GM18909 (cell line): ENCODE data around the gene SLC2A13.
"Not testable (repeated sequence)": the region's sequence is repeated elsewhere in the genome, so short reads cannot be mapped to it uniquely, and the experiment has no call there.

Source experiments
- ATAC-seq: cut with Tn5 transposase; IDR thresholded peaks from one replicate; pipeline ENCODE4 v1.9.1; 2021; ENCODE audit warnings: mild to moderate bottlenecking; ENCODE audit not compliant: unreplicated experiment, poor library complexity

Gene SLC2A13

DNA sequence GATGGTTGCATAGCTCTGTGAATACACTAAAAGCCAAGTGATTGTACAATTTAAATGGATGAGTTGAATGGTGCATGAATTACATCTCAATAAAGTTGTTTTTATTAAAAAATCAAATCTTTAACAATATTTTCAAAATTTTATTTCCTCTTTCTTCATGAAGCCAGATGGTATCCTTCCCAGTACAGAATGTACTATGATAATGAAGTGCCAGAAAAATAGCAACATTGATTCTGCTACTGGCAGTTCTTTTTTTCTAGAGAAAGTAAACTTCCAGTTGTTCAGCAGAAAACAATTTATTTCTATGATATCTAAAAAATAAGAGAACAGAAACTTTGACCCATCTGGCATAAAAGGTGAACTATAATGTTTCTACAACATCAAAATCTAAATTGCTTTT is 61.5 kb downstream of the SLC2A13 start:
- ATAC-seq = no peak

DNA sequence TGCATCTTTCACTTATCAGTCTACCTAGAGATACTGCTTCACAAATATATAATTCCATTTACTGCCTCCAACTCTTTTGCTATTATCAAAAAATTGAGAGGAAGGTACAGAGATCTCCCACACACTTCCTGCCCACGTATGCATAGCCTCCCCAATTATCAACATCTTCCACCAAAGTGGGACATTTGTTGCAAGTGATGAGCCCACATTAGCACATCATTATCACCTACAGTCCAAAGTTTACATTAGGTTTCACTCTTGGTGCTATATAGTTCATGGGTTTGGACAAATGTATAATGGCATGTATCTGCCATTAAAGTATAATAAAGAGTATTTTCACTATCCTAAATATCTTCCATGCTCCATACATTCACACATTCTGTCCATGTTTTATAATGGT is 66.3 kb downstream of the SLC2A13 start:
- no peak for ATAC-seq

DNA sequence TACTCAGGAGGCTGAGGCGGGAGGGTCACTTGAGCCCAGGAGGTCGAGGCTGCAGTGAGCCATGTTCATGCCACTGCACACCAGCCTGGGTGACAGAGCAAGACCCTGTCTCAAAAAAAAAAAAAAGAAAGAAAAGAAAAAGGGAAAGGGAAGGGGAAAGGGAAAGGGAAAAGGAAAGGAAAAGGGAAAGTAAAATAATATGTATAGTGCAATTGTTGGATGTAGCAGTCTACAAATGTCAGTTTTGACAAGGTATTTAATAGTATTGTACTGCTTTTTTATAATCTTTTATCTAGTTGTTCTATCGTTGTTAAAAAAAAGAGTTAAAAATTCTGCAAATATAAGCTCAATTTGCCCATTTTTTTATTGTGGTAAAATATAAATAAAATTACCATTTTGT is 67.3 kb downstream of the SLC2A13 start:
- ATAC-seq = no peak

DNA sequence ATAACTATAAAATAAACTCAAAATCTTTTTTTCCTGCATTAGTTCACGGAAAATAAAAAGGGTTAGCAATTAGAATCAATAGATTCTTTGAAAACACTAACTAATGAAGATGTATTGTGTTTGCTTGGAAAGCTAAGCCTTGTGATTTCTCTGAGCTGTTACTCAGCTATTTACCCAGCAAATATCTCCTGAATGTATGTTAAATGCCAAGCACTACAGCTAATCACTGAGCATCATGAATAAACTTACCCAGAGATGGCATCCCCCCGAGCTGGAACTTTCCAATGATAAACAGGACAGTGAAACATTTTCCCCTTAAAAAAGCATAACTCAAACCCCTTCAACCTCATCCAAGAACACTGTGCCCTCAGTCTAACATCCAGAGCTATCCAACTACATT is 71.2 kb downstream of the SLC2A13 start:
- no peak for ATAC-seq

DNA sequence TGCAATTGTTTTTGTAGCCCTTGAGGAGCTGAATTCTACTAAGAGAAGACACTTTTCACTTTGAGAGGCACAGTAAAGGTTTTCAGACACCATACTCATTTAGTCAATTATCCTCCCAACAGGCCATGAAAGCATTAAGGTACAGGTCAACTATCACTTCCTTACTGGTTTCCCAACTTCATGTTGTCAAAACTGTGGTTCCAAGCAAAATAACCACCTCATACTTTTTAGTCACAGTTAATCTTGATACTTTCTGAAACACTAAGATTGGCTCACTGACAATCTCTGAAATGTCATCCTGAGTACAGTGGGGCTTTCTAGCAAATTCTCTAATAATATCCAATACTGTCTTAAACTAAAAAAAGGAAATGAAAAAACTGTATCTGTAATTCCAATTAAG is 71.7 kb downstream of the SLC2A13 start:
- no peak for ATAC-seq

- no peak for ATAC-seq
These were observed 72.6 kb downstream of the SLC2A13 start for GRCh38 chr12:40033242-40033630.

- ATAC-seq = no peak
These were observed 73.2 kb downstream of the SLC2A13 start for GRCh38 chr12:40032433-40033241.

- ATAC-seq = no peak
These were observed 73.9 kb downstream of the SLC2A13 start for GRCh38 chr12:40031965-40032364.

DNA sequence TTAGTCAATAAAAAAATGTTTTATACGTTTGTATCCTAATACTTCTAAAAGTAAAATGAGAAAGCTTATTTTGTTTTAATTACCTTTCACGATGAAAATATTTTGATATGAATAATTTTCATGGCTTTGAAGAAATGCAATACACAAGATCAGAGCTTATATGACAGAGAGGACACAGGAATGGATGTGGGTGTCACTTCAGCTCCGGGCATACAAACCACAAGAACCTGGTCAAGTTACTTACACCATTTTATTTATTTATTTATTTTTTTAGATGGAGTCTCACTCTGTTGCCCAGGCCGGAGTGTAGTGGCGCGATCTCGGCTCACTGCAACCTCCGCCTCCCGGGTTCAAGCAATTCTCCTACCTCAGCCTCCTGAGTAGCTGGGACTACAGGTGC is 74.9 kb downstream of the SLC2A13 start:
- ATAC-seq = not testable (repeated sequence)

DNA sequence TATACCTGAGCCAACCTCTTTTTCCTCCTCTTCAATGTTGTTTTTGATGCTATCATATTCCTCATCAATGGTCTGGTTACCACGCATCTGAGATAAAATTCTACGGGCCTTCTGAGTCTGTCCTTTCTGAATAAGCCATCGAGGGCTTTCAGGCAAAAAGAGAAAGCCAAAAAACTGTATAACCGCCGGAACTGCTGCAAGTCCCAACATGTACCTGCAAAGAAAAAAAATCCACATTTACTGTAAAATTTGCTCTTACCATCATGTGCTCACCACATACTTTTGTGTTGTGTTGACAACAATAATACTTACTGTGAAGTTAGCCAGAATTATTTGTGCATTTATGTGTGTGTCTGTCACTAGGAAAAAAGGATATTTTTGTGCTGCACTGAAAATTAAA is 77.6 kb downstream of the SLC2A13 start:
- ATAC-seq = no peak

- no peak for ATAC-seq
These were observed 83.0 kb downstream of the SLC2A13 start for GRCh38 chr12:40022850-40023249.

DNA sequence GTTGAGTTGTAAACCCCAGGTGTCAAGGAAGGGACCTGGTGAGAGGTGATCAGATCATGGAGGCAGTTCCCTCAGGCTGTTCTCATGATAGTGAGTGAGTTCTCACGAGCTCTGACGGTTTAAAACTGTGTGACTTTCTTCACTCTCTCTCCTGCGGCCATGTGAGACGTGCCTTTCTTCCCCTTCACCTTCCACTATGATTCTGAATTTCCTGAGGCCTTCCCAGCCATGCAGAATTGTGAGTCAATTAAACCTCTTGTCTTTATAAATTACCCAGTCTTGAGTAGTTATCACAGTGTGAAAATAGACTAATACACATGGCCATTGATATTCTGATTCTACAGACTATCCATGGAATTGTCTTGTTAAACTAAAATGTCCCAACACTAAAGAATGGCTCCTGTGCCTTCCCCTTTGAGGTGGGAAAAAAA is 85.6 kb downstream of the SLC2A13 start:
- ATAC-seq = no peak

DNA sequence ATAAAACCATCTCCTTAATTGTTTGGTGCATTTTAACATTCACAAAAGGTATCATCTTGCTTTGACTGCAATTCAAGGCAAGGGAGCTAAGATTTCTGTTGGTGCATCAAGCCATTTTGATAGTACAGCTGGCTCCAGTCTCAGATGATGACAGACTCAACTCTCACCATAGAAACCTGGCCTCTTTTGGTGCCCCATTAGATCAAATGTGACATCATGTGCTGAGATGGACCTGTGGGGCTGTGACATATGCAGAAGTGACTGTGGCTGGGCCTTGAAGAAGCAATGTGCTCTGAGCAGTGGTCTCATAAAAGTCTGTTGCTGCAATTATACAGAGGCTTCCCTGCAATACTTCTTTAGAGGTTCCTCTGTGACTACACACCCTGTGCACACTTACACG is 88.4 kb downstream of the SLC2A13 start:
- no peak for ATAC-seq

GRCh38 chr12:40016980-40017379 is 88.9 kb downstream of the SLC2A13 start:
- no peak for ATAC-seq

DNA sequence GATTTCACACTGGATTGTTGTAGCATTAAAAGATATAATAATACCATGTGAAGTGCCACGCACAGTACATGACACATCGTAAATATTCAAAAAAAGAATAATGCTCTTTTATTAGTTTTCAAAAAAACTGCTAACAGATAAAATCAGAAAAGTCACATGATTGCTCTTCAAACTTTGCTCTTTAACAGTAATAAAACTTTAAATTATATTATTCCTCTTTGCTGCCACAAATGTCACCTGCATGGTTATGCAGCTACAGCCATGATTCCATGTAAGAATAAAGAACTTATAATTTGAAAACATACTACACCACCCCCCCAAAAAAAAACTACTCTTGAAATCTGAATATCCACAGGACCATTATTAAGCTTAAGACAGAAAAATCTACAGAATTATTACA is 90.0 kb downstream of the SLC2A13 start:
- ATAC-seq = no peak

GRCh38 chr12:40015345-40015744 is 90.5 kb downstream of the SLC2A13 start:
- ATAC-seq = no peak

GRCh38 chr12:40013847-40014246 is 92.0 kb downstream of the SLC2A13 start:
- ATAC-seq = no peak

- ATAC-seq = no peak
These were observed 92.6 kb downstream of the SLC2A13 start for GRCh38 chr12:40013292-40013691.

- ATAC-seq = no peak
These were observed 93.2 kb downstream of the SLC2A13 start for GRCh38 chr12:40012711-40013110.

- peak; percentile 28 for ATAC-seq
These were observed 94.1 kb downstream of the SLC2A13 start for GRCh38 chr12:40011775-40012129.

GRCh38 chr12:40010899-40011774 is 94.7 kb downstream of the SLC2A13 start:
- peak; percentile 95 for ATAC-seq
